BE2C (cell line): Measurements from ENCODE around the gene CFAP90.

Experiments used
- DNase-seq: peaks from one replicate; pipeline ENCODE4 v3.0.0-alpha.2; 2020
- H3K27me3 ChIP-seq: fragments of 250-450 bp; sonication (Bioruptor Pico); 2 replicates; pipeline ENCODE4 v1.5.1; 2020; ENCODE audit warnings: mild to moderate bottlenecking
- H3K36me3 ChIP-seq: fragments of 250-450 bp; sonication (Bioruptor Pico); 2 replicates; pipeline ENCODE4 v1.5.1; 2020; ENCODE audit warnings: mild to moderate bottlenecking
- H3K4me1 ChIP-seq: fragments of 250-450 bp; sonication (Bioruptor Pico); 2 replicates; pipeline ENCODE4 v1.5.1; 2020
- H3K4me3 ChIP-seq: 2 replicates; pipeline ENCODE4 v1.5.1; 2011; ENCODE audit warnings: low read depth, low read length
- H3K9me3 ChIP-seq: fragments of 250-450 bp; sonication (Bioruptor Pico); 2 replicates; pipeline ENCODE4 v1.5.1; 2020
- TF ChIP-seq, protein P1 (sequence below): IDR thresholded peaks from 2 replicates; pipeline ENCODE4 v1.5.1; 2012; ENCODE audit warnings: mild to moderate bottlenecking, low read depth, low read length

CFAP90 gene

DNA sequence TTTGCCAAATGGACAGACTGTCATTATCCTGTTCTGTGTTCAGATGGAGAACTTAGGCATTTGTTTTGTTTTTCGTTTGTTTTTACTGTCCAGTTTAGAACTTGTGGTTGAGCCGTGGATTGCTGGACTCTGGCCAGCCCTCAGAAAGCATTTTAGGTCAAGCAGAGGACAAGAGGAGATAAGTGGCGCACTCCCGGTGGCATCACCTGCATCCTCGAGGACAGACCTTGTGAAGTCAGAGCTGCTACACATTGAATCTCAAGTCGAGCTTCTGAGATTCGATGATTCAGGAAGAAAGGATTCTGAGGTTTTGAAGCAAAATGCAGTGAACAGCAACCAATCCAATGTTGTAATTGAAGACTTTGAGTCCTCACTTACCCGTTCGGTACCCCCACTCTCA lies 26.9 kb upstream of the CFAP90 start:
- H3K4me1 ChIP-seq = no peaks in the 10 kb centered on the region; the same call in 1 of the 2 replicates
- no peaks in the 10 kb centered on the region for H3K27me3 ChIP-seq
- peaks cover 72% of the 10 kb centered on the region for H3K36me3 ChIP-seq
- H3K9me3 ChIP-seq = no peaks in the 10 kb centered on the region
- TF ChIP-seq, protein P1, sequence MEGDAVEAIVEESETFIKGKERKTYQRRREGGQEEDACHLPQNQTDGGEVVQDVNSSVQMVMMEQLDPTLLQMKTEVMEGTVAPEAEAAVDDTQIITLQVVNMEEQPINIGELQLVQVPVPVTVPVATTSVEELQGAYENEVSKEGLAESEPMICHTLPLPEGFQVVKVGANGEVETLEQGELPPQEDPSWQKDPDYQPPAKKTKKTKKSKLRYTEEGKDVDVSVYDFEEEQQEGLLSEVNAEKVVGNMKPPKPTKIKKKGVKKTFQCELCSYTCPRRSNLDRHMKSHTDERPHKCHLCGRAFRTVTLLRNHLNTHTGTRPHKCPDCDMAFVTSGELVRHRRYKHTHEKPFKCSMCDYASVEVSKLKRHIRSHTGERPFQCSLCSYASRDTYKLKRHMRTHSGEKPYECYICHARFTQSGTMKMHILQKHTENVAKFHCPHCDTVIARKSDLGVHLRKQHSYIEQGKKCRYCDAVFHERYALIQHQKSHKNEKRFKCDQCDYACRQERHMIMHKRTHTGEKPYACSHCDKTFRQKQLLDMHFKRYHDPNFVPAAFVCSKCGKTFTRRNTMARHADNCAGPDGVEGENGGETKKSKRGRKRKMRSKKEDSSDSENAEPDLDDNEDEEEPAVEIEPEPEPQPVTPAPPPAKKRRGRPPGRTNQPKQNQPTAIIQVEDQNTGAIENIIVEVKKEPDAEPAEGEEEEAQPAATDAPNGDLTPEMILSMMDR = no peak
- no peak for DNase-seq
- no peak overlapping the region for H3K4me3 ChIP-seq

DNA sequence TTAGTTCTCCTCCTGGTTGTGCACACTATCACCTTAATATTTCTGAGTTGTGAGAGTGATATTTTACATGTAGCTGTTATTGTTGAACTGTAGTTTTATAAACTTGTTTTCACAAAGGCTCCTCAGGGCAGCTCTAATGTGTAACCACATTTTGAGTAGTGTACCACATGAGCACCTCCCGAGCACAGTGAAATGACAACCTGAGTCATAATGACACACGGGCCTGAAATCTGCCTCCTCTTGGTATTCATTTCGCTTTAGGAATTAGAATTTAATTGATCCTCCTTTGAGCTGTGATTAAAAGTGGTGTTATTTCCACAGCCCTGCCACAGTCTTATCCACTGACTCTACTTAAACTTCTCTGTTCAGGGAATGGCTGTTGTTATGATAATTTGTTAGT lies 25.9 kb upstream of the CFAP90 start:
- no peak for DNase-seq
- peaks cover 68% of the 10 kb centered on the region for H3K36me3 ChIP-seq
- TF ChIP-seq, protein P1 = no peak

DNA sequence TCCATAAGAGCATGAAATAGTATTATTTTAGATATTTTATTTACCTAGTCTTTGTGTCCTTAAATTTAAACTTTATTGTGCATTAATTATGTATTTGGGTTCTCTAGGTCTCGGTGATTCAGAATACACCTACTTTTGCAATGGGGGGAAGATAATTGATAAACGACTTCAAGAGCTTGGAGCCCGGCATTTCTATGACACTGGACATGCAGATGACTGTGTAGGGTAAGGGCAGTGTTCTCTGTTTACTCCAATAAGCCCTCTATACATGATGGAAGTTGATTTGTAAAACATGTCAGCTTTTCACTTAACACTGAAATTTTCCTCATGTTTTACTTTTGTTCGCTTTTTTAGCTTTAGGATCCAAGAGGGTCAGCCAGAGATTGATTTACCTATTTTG lies 24.2 kb upstream of the CFAP90 start:
- no peak for DNase-seq
- Histone ChIP-seq H3K4me1 (no peaks in the 10 kb centered on the region; the same call in 1 of the 2 replicates), H3K9me3 (no peaks in the 10 kb centered on the region), H3K36me3 (peaks cover 56% of the 10 kb centered on the region), H3K4me3 (no peak overlapping the region), H3K27me3 (no peaks in the 10 kb centered on the region)
- TF ChIP-seq, protein P1 = no peak

More for the DNA sequence above, 25.9 kb upstream of the CFAP90 start:
- Histone ChIP-seq H3K4me3 (no peak overlapping the region), H3K27me3 (no peaks in the 10 kb centered on the region), H3K9me3 (no peaks in the 10 kb centered on the region), H3K4me1 (no peaks in the 10 kb centered on the region; the same call in 1 of the 2 replicates)

- Histone ChIP-seq H3K4me3 (no peak overlapping the region), H3K36me3 (peaks cover 51% of the 10 kb centered on the region), H3K27me3 (no peaks in the 10 kb centered on the region), H3K9me3 (no peaks in the 10 kb centered on the region), H3K4me1 (no peaks in the 10 kb centered on the region; the same call in 1 of the 2 replicates)
- DNase-seq = no peak
- TF ChIP-seq, protein P1 = no peak
These were observed 23.7 kb upstream of the CFAP90 start for GRCh38 chr5:7874639-7875038.

DNA sequence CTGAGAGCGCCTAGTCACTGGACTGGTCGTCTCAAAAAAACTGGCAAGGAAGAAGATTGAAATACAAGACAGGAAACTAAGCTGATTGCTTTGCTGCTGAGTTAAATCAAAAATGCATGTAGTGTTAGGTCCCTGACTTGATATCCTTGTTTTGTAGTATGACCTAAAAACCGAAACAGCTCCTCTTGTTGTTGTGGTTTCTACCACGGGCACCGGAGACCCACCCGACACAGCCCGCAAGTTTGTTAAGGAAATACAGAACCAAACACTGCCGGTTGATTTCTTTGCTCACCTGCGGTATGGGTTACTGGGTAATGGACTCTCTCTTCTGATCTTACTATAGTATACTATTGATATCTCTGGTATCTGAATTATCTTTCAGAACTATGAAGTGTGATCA lies 22.3 kb upstream of the CFAP90 start:
- DNase-seq = no peak
- no peaks in the 10 kb centered on the region for H3K27me3 ChIP-seq
- TF ChIP-seq, protein P1 = no peak
- H3K4me3 ChIP-seq = no peak overlapping the region
- H3K4me1 ChIP-seq = no peaks in the 10 kb centered on the region; the same call in 1 of the 2 replicates
- no peaks in the 10 kb centered on the region for H3K9me3 ChIP-seq
- H3K36me3 ChIP-seq = peaks cover 40% of the 10 kb centered on the region

GRCh38 chr5:7872517-7873130 lies 21.7 kb upstream of the CFAP90 start:
- Histone ChIP-seq H3K27me3 (no peaks in the 10 kb centered on the region), H3K4me3 (no peak overlapping the region), H3K9me3 (no peaks in the 10 kb centered on the region), H3K4me1 (peaks cover 1% of the 10 kb centered on the region), H3K36me3 (peaks cover 34% of the 10 kb centered on the region)
- TF ChIP-seq, protein P1 = no peak
- DNase-seq = no peak
